Epithelial cell of proximal tubule (primary cell): ENCODE measurements around the gene COL9A3. TPM values are rescaled to one million over a fixed set of nuclear protein-coding genes. Genes with fewer than 3 reads are reported as not detected.

Source experiments
- DNase-seq: peaks from one replicate; pipeline ENCODE4 v3.0.0-alpha.2; 2011; ENCODE audit warnings: low read depth
- H3K4me3 ChIP-seq: 2 replicates; pipeline ENCODE4 v1.5.1; 2011; ENCODE audit warnings: low read depth, mild to moderate bottlenecking, low read length
- CTCF ChIP-seq: conservative IDR thresholded peaks from 2 replicates; pipeline ENCODE4 v1.5.1; 2012; ENCODE audit warnings: low read depth, mild to moderate bottlenecking, low read length
- total RNA-seq: library from RNA; depleted of rRNA; stranded (reverse); fragments of >200 nt; gene quantifications from 2 replicates; pipeline ENCODE4 v1.2.3, GENCODE V29; 2015

COL9A3 gene
- 2.8 and 4.6 TPM in 2 replicates for total RNA-seq

- TF ChIP-seq CTCF = no peak
- no peak for DNase-seq
- no peak within 1 kb of the TSS for H3K4me3 ChIP-seq
Observed at GRCh38 chr20:62816884-62817873, at the start of gene COL9A3. Gene COL9A3 (plus strand): TSS chr20:62817050. CDS start chr20:62817065, 15 bp downstream.

GRCh38 chr20:62768234-62768546 lies 48.7 kb upstream of the COL9A3 start:
- H3K4me3 ChIP-seq = no peak overlapping the region
- DNase-seq = no peak
- no peak for TF ChIP-seq CTCF

- no peak for DNase-seq
- H3K4me3 ChIP-seq = no peak overlapping the region
- TF ChIP-seq CTCF = no peak
Observed at GRCh38 chr20:62768551-62769287, 48.1 kb upstream of the COL9A3 start.

- TF ChIP-seq CTCF = no peak
- H3K4me3 ChIP-seq = no peak overlapping the region
- no peak for DNase-seq
Observed at GRCh38 chr20:62769346-62770071, 47.3 kb upstream of the COL9A3 start.

- DNase-seq = no peak
- no peak overlapping the region for H3K4me3 ChIP-seq
- no peak for TF ChIP-seq CTCF
Observed at GRCh38 chr20:62770111-62770910, 46.5 kb upstream of the COL9A3 start.

GRCh38 chr20:62770916-62771315 lies 45.9 kb upstream of the COL9A3 start:
- TF ChIP-seq CTCF = no peak
- H3K4me3 ChIP-seq = no peak overlapping the region
- DNase-seq = no peak
